HFF-Myc (cell line): ENCODE measurements around the gene GLDC.

Source experiments
- DNase-seq: peaks from one replicate; pipeline ENCODE4 v3.0.0-alpha.2; 2011; ENCODE audit warnings: low read depth; ENCODE audit errors: extremely low read depth
- H3K4me3 ChIP-seq: replicated peaks from 2 replicates; pipeline ENCODE4 v1.5.1; 2011; ENCODE audit warnings: low read depth, mild to moderate bottlenecking, control low read depth, low read length
- TF ChIP-seq, protein P1 (sequence below): IDR thresholded peaks from 2 replicates; pipeline ENCODE4 v1.5.1; 2012; ENCODE audit warnings: mild to moderate bottlenecking, low read depth, low read length, control low read depth; ENCODE audit errors: missing control alignments

Gene GLDC

DNA sequence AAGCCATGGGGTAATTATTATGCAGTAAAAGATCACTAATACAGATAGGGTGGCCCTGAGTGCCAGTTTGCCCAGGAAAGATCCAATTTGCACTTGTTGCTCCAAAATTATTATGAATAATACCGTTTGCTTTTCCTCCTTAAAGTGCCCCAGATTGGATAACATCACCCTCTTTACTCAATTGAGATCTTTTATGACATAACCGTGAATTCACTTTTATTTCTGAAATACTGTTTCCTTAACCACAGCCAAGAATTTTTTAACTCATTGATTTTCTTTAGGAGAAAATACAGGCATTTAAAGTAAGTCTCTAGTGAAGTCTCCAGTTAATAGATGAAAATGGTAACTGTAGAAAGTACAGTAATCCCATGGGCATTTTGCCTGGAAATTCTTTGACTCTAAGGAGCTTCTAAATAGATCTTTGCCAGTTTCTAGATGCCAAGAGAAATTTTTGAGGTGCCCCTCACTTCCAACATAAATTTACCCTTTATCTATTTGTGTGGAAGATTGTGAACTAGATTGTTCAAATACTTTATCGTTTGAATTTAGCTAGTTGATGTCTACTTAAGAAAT is 133.4 kb downstream of the GLDC start:
- TF ChIP-seq, protein P1, sequence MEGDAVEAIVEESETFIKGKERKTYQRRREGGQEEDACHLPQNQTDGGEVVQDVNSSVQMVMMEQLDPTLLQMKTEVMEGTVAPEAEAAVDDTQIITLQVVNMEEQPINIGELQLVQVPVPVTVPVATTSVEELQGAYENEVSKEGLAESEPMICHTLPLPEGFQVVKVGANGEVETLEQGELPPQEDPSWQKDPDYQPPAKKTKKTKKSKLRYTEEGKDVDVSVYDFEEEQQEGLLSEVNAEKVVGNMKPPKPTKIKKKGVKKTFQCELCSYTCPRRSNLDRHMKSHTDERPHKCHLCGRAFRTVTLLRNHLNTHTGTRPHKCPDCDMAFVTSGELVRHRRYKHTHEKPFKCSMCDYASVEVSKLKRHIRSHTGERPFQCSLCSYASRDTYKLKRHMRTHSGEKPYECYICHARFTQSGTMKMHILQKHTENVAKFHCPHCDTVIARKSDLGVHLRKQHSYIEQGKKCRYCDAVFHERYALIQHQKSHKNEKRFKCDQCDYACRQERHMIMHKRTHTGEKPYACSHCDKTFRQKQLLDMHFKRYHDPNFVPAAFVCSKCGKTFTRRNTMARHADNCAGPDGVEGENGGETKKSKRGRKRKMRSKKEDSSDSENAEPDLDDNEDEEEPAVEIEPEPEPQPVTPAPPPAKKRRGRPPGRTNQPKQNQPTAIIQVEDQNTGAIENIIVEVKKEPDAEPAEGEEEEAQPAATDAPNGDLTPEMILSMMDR, result no peak
- DNase-seq, result no peak
- no peak overlapping the region for H3K4me3 ChIP-seq

DNA sequence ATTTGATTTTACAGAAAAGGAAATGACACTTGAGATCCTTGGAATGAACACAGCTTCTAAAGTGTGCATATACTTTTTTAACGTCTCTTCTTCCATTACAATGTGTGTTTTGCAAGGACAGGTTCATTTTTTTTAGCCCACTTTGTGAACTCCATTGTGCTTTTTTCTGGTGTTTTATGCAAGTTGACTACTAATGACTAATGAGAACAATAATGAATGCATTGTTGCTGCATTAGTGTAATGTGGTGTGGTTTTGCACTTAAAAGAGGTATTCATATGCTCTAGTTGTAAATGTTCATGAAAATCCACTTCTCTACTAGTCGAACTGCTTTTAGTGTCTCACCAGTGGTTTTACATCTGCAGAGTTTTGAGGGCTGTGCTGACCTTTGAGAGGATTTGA is 139.0 kb downstream of the GLDC start:
- TF ChIP-seq, protein P1, result no peak
- H3K4me3 ChIP-seq, result no peak overlapping the region
- DNase-seq, result no peak

DNA sequence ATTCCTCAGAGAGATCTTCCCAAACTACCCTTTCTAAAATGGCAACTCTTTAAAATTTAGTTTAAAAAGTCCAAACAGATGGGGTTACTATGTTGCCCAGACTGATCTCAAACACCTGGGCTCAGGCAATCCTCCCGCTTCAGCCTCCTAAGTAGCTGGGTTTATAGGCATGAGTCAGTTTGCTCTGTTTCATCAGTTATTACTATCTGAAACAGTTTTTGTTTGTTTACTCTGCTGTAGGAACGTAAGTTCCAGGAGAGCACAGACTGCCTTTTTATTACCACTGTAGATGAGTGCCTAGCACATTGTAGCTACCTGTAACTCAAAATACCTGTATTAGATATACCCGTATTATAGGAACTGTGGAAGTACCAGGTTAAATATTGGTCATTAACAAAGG is 143.1 kb downstream of the GLDC start:
- TF ChIP-seq, protein P1, result no peak
- peak; percentile 5 for DNase-seq
- H3K4me3 ChIP-seq, result no peak overlapping the region

DNA sequence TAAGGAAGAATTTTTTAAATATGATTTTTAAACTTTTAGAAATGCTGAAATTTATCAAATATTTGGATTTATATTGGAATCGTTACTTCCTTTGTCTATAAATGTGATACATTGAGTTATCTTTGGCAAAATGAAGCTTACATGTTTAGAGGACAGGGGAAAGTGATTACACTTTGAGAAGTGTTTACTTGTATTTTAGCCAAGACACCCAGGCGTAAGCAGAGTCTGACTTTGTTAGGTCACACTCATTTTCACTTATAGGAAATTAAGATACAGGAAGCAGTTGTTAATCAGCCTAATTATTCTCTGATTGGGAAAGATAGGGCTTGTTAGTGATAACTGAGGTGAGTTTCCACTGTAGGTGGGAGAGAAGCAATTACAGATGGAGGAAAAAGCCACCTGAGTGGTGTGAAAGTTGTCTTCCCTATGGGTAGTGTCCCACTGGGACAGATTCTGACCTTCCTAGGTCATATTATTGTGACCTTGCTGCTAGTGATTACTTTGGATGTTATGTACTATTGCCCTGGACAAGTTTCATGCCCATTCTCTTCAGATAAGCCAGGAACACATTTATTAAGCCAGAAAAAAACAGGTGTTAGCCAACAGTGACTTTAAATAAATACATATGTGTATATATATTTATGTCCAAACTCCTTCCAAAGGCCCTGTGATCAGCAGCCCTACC is 143.9 kb downstream of the GLDC start:
- H3K4me3 ChIP-seq, result no peak overlapping the region
- no peak for DNase-seq
- TF ChIP-seq, protein P1, result no peak

DNA sequence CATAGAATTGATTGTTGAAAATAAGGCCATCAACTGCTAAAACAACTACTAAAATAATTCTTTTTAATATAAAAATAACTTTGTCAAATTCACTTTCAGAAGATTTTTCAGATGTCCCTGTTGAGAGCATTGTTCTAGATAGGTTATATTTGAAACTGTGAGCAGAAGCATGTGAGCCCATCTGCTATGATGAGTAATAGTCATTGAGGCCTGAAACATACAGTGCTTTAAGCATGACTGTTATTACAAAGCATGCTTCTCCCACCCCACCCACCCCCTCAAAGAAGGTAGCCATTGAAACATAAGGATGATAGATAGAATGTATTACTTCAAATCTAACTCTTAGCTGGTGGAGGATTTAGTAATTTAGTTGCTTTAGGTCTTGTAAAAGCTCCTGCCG is 146.5 kb downstream of the GLDC start:
- TF ChIP-seq, protein P1, result no peak
- no peak overlapping the region for H3K4me3 ChIP-seq
- DNase-seq, result peak; percentile 10

DNA sequence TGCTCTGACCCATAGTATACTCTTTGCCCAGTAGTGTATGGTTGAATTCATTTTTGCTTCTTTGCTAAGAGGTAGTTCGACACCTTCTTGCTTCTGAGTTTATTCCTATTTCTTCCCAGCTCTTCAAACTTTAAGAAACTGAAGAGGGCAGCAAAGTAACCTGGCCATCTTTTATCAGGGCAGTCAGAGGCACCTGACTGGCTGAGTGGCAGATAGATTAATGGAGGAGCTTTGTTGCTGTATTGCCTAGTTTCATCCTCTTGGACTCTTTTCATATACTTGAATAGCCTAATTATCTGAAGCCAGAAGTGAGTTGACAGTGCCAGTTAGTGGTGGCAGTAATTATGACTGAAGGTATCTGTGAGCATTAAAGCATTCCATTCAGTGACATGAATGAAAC is 150.1 kb downstream of the GLDC start:
- TF ChIP-seq, protein P1, result no peak
- H3K4me3 ChIP-seq, result no peak overlapping the region
- DNase-seq, result no peak
